Body of pancreas (tissue), 4 donors: ENCODE data around the gene RGS5. TPM values are rescaled to one million over a fixed set of nuclear protein-coding genes. Genes with fewer than 3 reads are reported as not detected.

Source experiments
- ATAC-seq: fragments of 150-250 bp; one replicate; pipeline ENCODE4 v1.9.1; 2016
- DNase-seq, 4 donors: peaks; one replicate each; pipeline ENCODE4 v3.0.0-alpha.2; 2019
- H3K27ac ChIP-seq, 4 donors: fragments of 200-600 bp; sonication (generic); 1 replicate in 3 of 4; 2 replicates in 1 of 4; pipeline versions ENCODE4 v1.5.1 to v1.6.1; 2016 to 2019; ENCODE audit warnings: mild to moderate bottlenecking in 1 of 4, mixed read lengths in 1 of 4, moderate library complexity in 1 of 4
- H3K27me3 ChIP-seq, 2 donors: fragments of 200-600 bp; sonication (generic); one replicate each; pipeline ENCODE4 v1.6.0; 2016; ENCODE audit warnings: mild to moderate bottlenecking in 1 of 2
- H3K36me3 ChIP-seq, 2 donors: fragments of 200-600 bp; sonication (generic); replicated peaks in 1 of 2; 2 replicates each; pipeline ENCODE4 v1.5.1; 2016; ENCODE audit warnings: low read depth in 2 of 2; ENCODE audit not compliant: insufficient read depth in 1 of 2
- H3K4me1 ChIP-seq: fragments of 200-600 bp; sonication (generic); one replicate; pipeline ENCODE4 v1.6.0; 2016
- H3K4me3 ChIP-seq, 2 donors: fragments of 200-600 bp; sonication (generic); 1 replicate in 1 of 2; 2 replicates in 1 of 2; pipeline ENCODE4 v1.5.1; 2016 to 2019
- H3K9me3 ChIP-seq, 3 donors: fragments of 200-600 bp; sonication (generic); 1 replicate in 2 of 3; 2 replicates in 1 of 3; pipeline ENCODE4 v1.5.1; 2016
- CTCF ChIP-seq, 7 experiments: fragments of 450-650 bp in 4 of 7; fragments of 200-600 bp in 3 of 7; sonication (generic) in 3 of 7; IDR thresholded peaks; one replicate each; pipeline ENCODE4 v1.5.1; 2016 to 2019; ENCODE audit warnings: antibody characterized with exemption in 7 of 7
- POLR2A ChIP-seq, 3 donors: fragments of 450-650 bp; IDR thresholded peaks; one replicate each; pipeline ENCODE4 v1.6.1; 2016; ENCODE audit warnings: antibody characterized with exemption in 3 of 3, mild to moderate bottlenecking in 2 of 3
- WGBS, 2 donors: methylation state at CpG; one replicate each; pipeline ENCODE4 v1.1.5; 2017; 5-methylcytosine and 5-hydroxymethylcytosine counted together
- intact Hi-C: fragments of 100-400 bp; cut with DNase I; formaldehyde crosslinking; loops from one replicate; pipeline ENCODE4 v1.15.1; 2023
- total RNA-seq, 2 donors: library from RNA; depleted of rRNA; stranded (reverse); fragments of >200 nt; gene quantifications; one replicate each; pipeline ENCODE4 v1.1.0, GENCODE V29; 2016

The RGS5 gene
- total RNA-seq, 2 donors from 2014 or later: 17.8 to 25.7 TPM

GRCh38 chr1:163093579-163093978 lies 109.1 kb downstream of the RGS5 start:
- Histone ChIP-seq H3K36me3 (no peaks in the 10 kb centered on the region), H3K4me1 (no peaks in the 10 kb centered on the region), H3K9me3 (no peaks in the 10 kb centered on the region), H3K4me3 (no peak overlapping the region), H3K27me3 (no peaks in the 10 kb centered on the region), H3K27ac (no peak overlapping the region)
- intact Hi-C loops: no loop called here
- TF ChIP-seq POLR2A (IDR thresholded peaks at IDR 0.05) (no peak), CTCF (IDR thresholded peaks at IDR 0.05) (no peak)
- ATAC-seq: no peak
- no peak for DNase-seq
- WGBS, 2 donors: 74 to 92% methylated on average over 5 to 9 of the region's 9 CpGs

- TF ChIP-seq CTCF (IDR thresholded peaks at IDR 0.05): no peak
- no peak for TF ChIP-seq POLR2A (IDR thresholded peaks at IDR 0.05)
- Histone ChIP-seq H3K36me3 (no peaks in the 10 kb centered on the region), H3K9me3 (no peaks in the 10 kb centered on the region), H3K27me3 (no peaks in the 10 kb centered on the region), H3K4me3 (no peak overlapping the region), H3K4me1 (no peaks in the 10 kb centered on the region), H3K27ac (no peak overlapping the region)
- intact Hi-C loops: no loop called here
- DNase-seq (no peak), ATAC-seq (no peak)
- 44 to 57% methylated on average over 4 of the region's 4 CpGs for WGBS, 2 donors
Measured at GRCh38 chr1:163093169-163093568, 109.5 kb downstream of the RGS5 start.

Other genes with a start within 250 kb of the RGS5 start
- gene RGS4, start 133.6 kb downstream of the RGS5 start, total RNA-seq: 10 to 100 TPM in 1 of 2 donors, under 1 TPM in 1; 0.33 to 14.5 TPM
- under 1 TPM in 1 of 2 donors, not detected in 1; 0.66 TPM for gene NUF2, start 119.0 kb upstream of the RGS5 start, total RNA-seq